HCT116 (cell line): ENCODE data around the gene CLSTN1. TPM values are rescaled to one million over a fixed set of nuclear protein-coding genes. Genes with fewer than 3 reads are reported as not detected.

Source experiments
- ATAC-seq: fragments of 200-7000 bp; cut with Tn5 transposase; 2 replicates; pipeline ENCODE4 v1.9.1; 2020; ENCODE audit warnings: mild to moderate bottlenecking, moderate library complexity
- BruUV-seq: library from RNA; stranded (reverse); fragments of 400-500 nt; replicated peaks from 2 replicates; lab custom pipeline; 2021; lab: Mats Ljungman, UMichigan
- CTCF ChIA-PET: fragments of 300-600 bp; sonication (Branson Sonifier 250); formaldehyde crosslinking; loops from one replicate; lab custom pipeline; 2021; ENCODE audit warnings: antibody characterized with exemption; lab: Charles Lee
- POLR2A ChIA-PET: fragments of 300-600, 350-600 bp; sonication (Branson Sonifier 250); formaldehyde crosslinking; loops from one replicate; lab custom pipeline; 2021; ENCODE audit warnings: antibody characterized with exemption; lab: Charles Lee
- RAD21 ChIA-PET, 2 experiments: fragments of 300-600 bp; sonication (Branson Sonifier 250); formaldehyde crosslinking; loops; one replicate each; lab custom pipeline; 2023; ENCODE audit warnings: low total read pairs in 2 of 2; ENCODE audit not compliant: uncharacterized antibody in 2 of 2, unreplicated experiment in 2 of 2, low non-redundant PET in 1 of 2; lab: Charles Lee
- DNase-seq: peaks from one replicate; pipeline ENCODE4 v3.0.0-alpha.2; 2010; ENCODE audit warnings: low read depth, low spot score
- H2AFZ ChIP-seq: fragments of 200-600 bp; shearing (Covaris generic), sonication (generic); 2 replicates; pipeline ENCODE4 v1.6.1; 2017; ENCODE audit warnings: low read depth, mixed run types, mixed read lengths, antibody characterized with exemption, low read length; ENCODE audit not compliant: poor library complexity, severe bottlenecking
- H3K27ac ChIP-seq: 2 replicates; pipeline ENCODE4 v1.5.1; 2012; ENCODE audit warnings: low read depth, low read length
- H3K27me3 ChIP-seq: fragments of 200-600 bp; sonication (generic); 2 replicates; pipeline ENCODE4 v1.6.1; 2016; ENCODE audit warnings: mixed run types, low read length, mixed read lengths; ENCODE audit not compliant: insufficient read depth
- H3K36me3 ChIP-seq, 2 experiments: fragments of 200-500 bp in 1 of 2; fragments of 200-600 bp in 1 of 2; sonication (Bioruptor generic) in 1 of 2; sonication (generic) in 1 of 2; 2 replicates each; pipeline versions ENCODE4 v1.5.1 to v1.6.1; 2014 to 2016; ENCODE audit warnings: low read length in 2 of 2, inconsistent platforms in 1 of 2, mixed read lengths in 1 of 2, mixed run types in 1 of 2; ENCODE audit not compliant: insufficient read depth in 2 of 2, control insufficient read depth in 1 of 2
- H3K4me1 ChIP-seq, 2 experiments: fragments of 200-600 bp in 1 of 2; sonication (generic) in 1 of 2; 2 replicates each; pipeline versions ENCODE4 v1.5.1 to v1.6.1; 2012 to 2017; ENCODE audit warnings: low read length in 2 of 2, inconsistent platforms in 1 of 2, mild to moderate bottlenecking in 1 of 2, mixed read lengths in 1 of 2, mixed run types in 1 of 2, moderate library complexity in 1 of 2; ENCODE audit not compliant: insufficient read depth in 2 of 2, control insufficient read depth in 1 of 2
- H3K4me2 ChIP-seq: fragments of 200-600 bp; sonication (generic); 2 replicates; pipeline ENCODE4 v1.6.1; 2017; ENCODE audit warnings: mixed run types, low read length, mixed read lengths
- H3K4me3 ChIP-seq, 2 experiments: fragments of 200-600 bp in 1 of 2; sonication (generic) in 1 of 2; replicated peaks in 1 of 2; 2 replicates each; pipeline ENCODE4 v1.5.1; 2011 to 2016; ENCODE audit warnings: low read length in 2 of 2, control low read depth in 1 of 2, low read depth in 1 of 2, mild to moderate bottlenecking in 1 of 2, mixed read lengths in 1 of 2, mixed run types in 1 of 2
- H3K79me2 ChIP-seq: fragments of 200-600 bp; sonication (generic); 2 replicates; pipeline ENCODE4 v1.6.1; 2017; ENCODE audit warnings: mild to moderate bottlenecking, mixed run types, low read length, moderate library complexity, mixed read lengths; ENCODE audit not compliant: insufficient read depth
- H3K9ac ChIP-seq: fragments of 200-600 bp; sonication (generic); 2 replicates; pipeline ENCODE4 v1.6.1; 2016; ENCODE audit warnings: low read length, mixed read lengths
- H3K9me2 ChIP-seq: fragments of 200-600 bp; sonication (generic), shearing (Covaris generic); 2 replicates; pipeline ENCODE4 v1.6.1; 2017; ENCODE audit warnings: mixed run types, mild to moderate bottlenecking, moderate library complexity; ENCODE audit not compliant: insufficient read depth
- H3K9me3 ChIP-seq, 2 experiments: fragments of 200-500 bp in 1 of 2; fragments of 200-600 bp in 1 of 2; sonication (Bioruptor generic) in 1 of 2; sonication (generic) in 1 of 2; 2 replicates each; pipeline ENCODE4 v1.6.1; 2014 to 2017; ENCODE audit warnings: low read length in 2 of 2, mixed read lengths in 2 of 2, inconsistent platforms in 1 of 2, low read depth in 1 of 2, mild to moderate bottlenecking in 1 of 2, mixed run types in 1 of 2, moderate library complexity in 1 of 2; ENCODE audit not compliant: control insufficient read depth in 1 of 2, insufficient read depth in 1 of 2
- H4K20me1 ChIP-seq: fragments of 200-600 bp; sonication (generic), shearing (Covaris generic); 2 replicates; pipeline ENCODE4 v1.6.1; 2017; ENCODE audit warnings: mixed run types, mild to moderate bottlenecking, moderate library complexity; ENCODE audit not compliant: insufficient read depth
- EZH2 ChIP-seq: fragments of 200-600 bp; sonication (generic); IDR thresholded peaks from 2 replicates; pipeline ENCODE4 v1.6.1; 2017; ENCODE audit warnings: antibody characterized with exemption, mixed run types
- FOSL1 ChIP-seq: IDR thresholded peaks from 2 replicates; pipeline ENCODE4 v1.6.1; 2012; ENCODE audit warnings: low read depth
- JUND ChIP-seq: IDR thresholded peaks from 2 replicates; pipeline ENCODE4 v1.6.1; 2012
- SP1 ChIP-seq: IDR thresholded peaks from 2 replicates; pipeline ENCODE4 v1.6.1; 2012; ENCODE audit warnings: low read depth
- SRF ChIP-seq: IDR thresholded peaks from 2 replicates; pipeline ENCODE4 v1.6.1; 2012; ENCODE audit warnings: low read depth
- intact Hi-C: fragments of 100-400 bp; cut with micrococcal nuclease; formaldehyde crosslinking; loops from 2 replicates; pipeline ENCODE4 v1.10.0; 2022
- total RNA-seq: library from RNA; stranded (reverse); gene quantifications from one replicate; pipeline ENCODE4 v1.2.1, GENCODE V29; 2021; ENCODE audit not compliant: unreplicated experiment
- TF ChIP-seq, protein P1 (sequence below): IDR thresholded peaks from 2 replicates; pipeline ENCODE4 v1.6.1; 2012; ENCODE audit warnings: low read depth

Gene CLSTN1
- total RNA-seq, 1 experiment from 2014 or later, result 113 TPM

- H3K9me3 ChIP-seq, result no peaks in the 10 kb centered on the region; a peak in 1 of 4 replicates
- no peak overlapping the region for H3K4me3 ChIP-seq
- RAD21 ChIA-PET, result no interaction called here
- H3K36me3 ChIP-seq, result no peaks in the 10 kb centered on the region
- BruUV-seq, result no TSS peak
- DNase-seq, result no peak
- intact Hi-C loops, result no loop called here
- no peaks in the 10 kb centered on the region for H3K27me3 ChIP-seq
- H3K9me2 ChIP-seq, result no peaks in the 10 kb centered on the region
- no peak overlapping the region for H3K9ac ChIP-seq
- peak overlapping the region; percentile 12; the same call in 1 of the 2 replicates for H3K27ac ChIP-seq
- H2AFZ ChIP-seq, result no peak overlapping the region
- TF ChIP-seq EZH2 (no peak), SRF (no peak), SP1 (no peak), JUND (no peak), FOSL1 (no peak)
- TF ChIP-seq, protein P1, sequence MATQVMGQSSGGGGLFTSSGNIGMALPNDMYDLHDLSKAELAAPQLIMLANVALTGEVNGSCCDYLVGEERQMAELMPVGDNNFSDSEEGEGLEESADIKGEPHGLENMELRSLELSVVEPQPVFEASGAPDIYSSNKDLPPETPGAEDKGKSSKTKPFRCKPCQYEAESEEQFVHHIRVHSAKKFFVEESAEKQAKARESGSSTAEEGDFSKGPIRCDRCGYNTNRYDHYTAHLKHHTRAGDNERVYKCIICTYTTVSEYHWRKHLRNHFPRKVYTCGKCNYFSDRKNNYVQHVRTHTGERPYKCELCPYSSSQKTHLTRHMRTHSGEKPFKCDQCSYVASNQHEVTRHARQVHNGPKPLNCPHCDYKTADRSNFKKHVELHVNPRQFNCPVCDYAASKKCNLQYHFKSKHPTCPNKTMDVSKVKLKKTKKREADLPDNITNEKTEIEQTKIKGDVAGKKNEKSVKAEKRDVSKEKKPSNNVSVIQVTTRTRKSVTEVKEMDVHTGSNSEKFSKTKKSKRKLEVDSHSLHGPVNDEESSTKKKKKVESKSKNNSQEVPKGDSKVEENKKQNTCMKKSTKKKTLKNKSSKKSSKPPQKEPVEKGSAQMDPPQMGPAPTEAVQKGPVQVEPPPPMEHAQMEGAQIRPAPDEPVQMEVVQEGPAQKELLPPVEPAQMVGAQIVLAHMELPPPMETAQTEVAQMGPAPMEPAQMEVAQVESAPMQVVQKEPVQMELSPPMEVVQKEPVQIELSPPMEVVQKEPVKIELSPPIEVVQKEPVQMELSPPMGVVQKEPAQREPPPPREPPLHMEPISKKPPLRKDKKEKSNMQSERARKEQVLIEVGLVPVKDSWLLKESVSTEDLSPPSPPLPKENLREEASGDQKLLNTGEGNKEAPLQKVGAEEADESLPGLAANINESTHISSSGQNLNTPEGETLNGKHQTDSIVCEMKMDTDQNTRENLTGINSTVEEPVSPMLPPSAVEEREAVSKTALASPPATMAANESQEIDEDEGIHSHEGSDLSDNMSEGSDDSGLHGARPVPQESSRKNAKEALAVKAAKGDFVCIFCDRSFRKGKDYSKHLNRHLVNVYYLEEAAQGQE, result no peak
- POLR2A ChIA-PET, result interaction anchor here (1.4 kb wide), 1 partner anchor 11 kb away, joined by 4 read pairs; no protein-coding TSS in a partner anchor
- CTCF ChIA-PET, result no interaction called here
- no peaks in the 10 kb centered on the region for H4K20me1 ChIP-seq
- no peak for ATAC-seq
- H3K4me2 ChIP-seq, result no peak overlapping the region
- no peaks in the 10 kb centered on the region for H3K79me2 ChIP-seq
- H3K4me1 ChIP-seq, result no peaks in the 10 kb centered on the region; a peak in 1 of 4 replicates
Observed at GRCh38 chr1:9842781-9843575, 19.2 kb upstream of the CLSTN1 start.
